GM12878 (cell line): ENCODE results near the gene HAND1.

Experiments
- SRF ChIP-seq, 2 experiments: IDR thresholded peaks; 2 replicates each; pipeline ENCODE4 v1.6.1; 2011; ENCODE audit warnings: low read depth in 2 of 2, low read length in 2 of 2, mild to moderate bottlenecking in 1 of 2, moderate library complexity in 1 of 2
- TF ChIP-seq, protein P1 (sequence below), 3 experiments: IDR thresholded peaks in 2 of 3; conservative IDR thresholded peaks in 1 of 3; 2 replicates each; pipeline ENCODE4 v1.5.1; 2011; ENCODE audit warnings: low read depth in 3 of 3, low read length in 3 of 3, mild to moderate bottlenecking in 3 of 3, control low read depth in 2 of 3, moderate library complexity in 2 of 3, inconsistent platforms in 1 of 3, mixed read lengths in 1 of 3; ENCODE audit not compliant: control insufficient read depth in 2 of 3, insufficient read depth in 1 of 3; ENCODE audit errors: extremely low read depth in 1 of 3

DNA sequence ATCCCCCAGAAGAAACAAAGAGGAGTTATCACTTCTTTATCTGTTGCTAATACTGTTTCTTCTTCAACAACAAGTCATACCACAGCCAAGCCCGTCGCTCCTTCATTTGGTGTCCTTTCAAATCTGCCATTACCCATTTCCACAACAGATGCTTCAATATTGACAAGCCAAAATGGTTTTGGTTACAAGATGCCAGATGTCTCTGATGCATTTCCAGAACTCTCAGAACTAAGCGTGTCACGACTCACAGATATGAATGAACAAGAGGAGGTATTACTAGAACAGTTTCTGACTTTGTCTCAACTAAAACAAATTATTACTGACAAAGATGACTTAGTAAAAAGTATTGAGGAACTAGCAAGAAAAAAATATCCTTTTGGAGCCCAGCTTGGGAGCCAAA is 16.0 kb upstream of the HAND1 start:
- TF ChIP-seq, protein P1, sequence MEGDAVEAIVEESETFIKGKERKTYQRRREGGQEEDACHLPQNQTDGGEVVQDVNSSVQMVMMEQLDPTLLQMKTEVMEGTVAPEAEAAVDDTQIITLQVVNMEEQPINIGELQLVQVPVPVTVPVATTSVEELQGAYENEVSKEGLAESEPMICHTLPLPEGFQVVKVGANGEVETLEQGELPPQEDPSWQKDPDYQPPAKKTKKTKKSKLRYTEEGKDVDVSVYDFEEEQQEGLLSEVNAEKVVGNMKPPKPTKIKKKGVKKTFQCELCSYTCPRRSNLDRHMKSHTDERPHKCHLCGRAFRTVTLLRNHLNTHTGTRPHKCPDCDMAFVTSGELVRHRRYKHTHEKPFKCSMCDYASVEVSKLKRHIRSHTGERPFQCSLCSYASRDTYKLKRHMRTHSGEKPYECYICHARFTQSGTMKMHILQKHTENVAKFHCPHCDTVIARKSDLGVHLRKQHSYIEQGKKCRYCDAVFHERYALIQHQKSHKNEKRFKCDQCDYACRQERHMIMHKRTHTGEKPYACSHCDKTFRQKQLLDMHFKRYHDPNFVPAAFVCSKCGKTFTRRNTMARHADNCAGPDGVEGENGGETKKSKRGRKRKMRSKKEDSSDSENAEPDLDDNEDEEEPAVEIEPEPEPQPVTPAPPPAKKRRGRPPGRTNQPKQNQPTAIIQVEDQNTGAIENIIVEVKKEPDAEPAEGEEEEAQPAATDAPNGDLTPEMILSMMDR (IDR thresholded peaks at IDR 0.05 in 2 of 3, conservative IDR thresholded peaks at IDR 0.05 in 1 of 3; ENCODE audit: control insufficient read depth in 2 of 3, extremely low read depth in 1 of 3, insufficient read depth in 1 of 3, low read depth in 3 of 3, low read length in 3 of 3): no peak
- no peak for TF ChIP-seq SRF (IDR thresholded peaks at IDR 0.05; ENCODE audit: low read depth in 2 of 2, low read length in 2 of 2)
